Measurements from ENCODE around the gene RHBDL1. TPM values are rescaled to one million over a fixed set of nuclear protein-coding genes. Genes with fewer than 3 reads are reported as not detected.

The RHBDL1 gene
- total and polyA plus RNA-seq, 10 of the 15 experiments (the other 5 are each of a cell fraction or from before 2014, with no cell fraction given) = 0.04 to 1.3 (median 0.65) TPM; not detected in 5

DNA sequence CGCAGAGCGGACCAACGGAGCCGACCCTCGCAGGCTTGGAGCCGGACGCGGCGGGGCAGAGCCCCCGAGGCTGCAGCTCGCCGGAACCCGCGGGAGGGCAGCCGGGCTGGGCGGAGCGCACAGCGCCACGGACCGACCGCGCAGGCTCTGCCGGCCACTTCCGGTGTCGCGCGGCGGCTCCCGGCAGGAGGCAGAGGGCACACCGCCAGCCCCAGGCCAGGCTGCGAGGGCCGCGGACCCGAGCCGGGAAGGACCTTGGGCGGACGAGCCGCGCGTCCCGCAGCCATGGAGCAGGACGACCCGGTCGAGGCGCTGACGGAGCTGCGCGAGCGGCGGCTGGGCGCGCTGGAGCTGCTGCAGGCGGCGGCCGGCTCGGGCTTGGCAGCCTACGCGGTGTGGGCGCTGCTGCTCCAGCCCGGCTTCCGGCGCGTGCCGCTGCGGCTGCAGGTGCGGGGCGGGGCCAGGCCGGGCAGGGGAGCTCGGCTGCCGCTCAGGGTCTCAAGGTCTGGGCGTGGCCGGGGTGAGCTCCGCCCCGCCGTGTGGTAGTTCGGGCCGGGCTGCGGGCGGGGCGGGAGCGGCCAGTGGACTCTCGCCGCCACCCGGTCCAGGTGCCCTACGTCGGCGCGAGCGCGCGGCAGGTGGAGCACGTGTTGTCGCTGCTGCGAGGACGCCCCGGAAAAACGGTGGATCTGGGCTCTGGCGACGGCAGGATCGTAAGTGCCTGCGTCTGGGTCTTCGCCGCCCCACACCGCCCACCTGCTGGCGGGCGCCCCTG lies 45.7 kb downstream of the RHBDL1 start, which contains the start of gene ANTKMT (continued):
- TF ChIP-seq, protein P1, sequence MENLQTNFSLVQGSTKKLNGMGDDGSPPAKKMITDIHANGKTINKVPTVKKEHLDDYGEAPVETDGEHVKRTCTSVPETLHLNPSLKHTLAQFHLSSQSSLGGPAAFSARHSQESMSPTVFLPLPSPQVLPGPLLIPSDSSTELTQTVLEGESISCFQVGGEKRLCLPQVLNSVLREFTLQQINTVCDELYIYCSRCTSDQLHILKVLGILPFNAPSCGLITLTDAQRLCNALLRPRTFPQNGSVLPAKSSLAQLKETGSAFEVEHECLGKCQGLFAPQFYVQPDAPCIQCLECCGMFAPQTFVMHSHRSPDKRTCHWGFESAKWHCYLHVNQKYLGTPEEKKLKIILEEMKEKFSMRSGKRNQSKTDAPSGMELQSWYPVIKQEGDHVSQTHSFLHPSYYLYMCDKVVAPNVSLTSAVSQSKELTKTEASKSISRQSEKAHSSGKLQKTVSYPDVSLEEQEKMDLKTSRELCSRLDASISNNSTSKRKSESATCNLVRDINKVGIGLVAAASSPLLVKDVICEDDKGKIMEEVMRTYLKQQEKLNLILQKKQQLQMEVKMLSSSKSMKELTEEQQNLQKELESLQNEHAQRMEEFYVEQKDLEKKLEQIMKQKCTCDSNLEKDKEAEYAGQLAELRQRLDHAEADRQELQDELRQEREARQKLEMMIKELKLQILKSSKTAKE (IDR thresholded peaks at IDR 0.05; ENCODE audit: low read depth, poor library complexity, severe bottlenecking) = no peak
- TF ChIP-seq ESRRA (IDR thresholded peaks at IDR 0.05; ENCODE audit: low read length) = peak; percentile 37; the same call in 1 of the 2 replicates
- no peak for TF ChIP-seq REST (IDR thresholded peaks at IDR 0.05; ENCODE audit: low read depth, low read length)
- peak; percentile 96 for TF ChIP-seq ZNF207 (IDR thresholded peaks at IDR 0.05; ENCODE audit: borderline replicate concordance)
- peak; percentile 79; the same call in 1 of the 2 replicates for TF ChIP-seq PML (IDR thresholded peaks at IDR 0.05; ENCODE audit: low read length)
- no peak for TF ChIP-seq RAD51 (IDR thresholded peaks at IDR 0.05)
- TF ChIP-seq WRNIP1 (IDR thresholded peaks at IDR 0.05; ENCODE audit: borderline replicate concordance, low read depth, low read length) = no peak
- no peak for TF ChIP-seq ZNF24 (IDR thresholded peaks at IDR 0.05)
- TF ChIP-seq RELA (IDR thresholded peaks at IDR 0.05; ENCODE audit: borderline replicate concordance, partially characterized antibody) = peak; percentile 71
- TF ChIP-seq BHLHE40 (IDR thresholded peaks at IDR 0.05; ENCODE audit: borderline replicate concordance in 1 of 2, low read depth in 2 of 2, low read length in 1 of 2) = peak; percentile 94 to 99
- no peak for TF ChIP-seq ZBTB33 (IDR thresholded peaks at IDR 0.05)
- TF ChIP-seq, protein P2, sequence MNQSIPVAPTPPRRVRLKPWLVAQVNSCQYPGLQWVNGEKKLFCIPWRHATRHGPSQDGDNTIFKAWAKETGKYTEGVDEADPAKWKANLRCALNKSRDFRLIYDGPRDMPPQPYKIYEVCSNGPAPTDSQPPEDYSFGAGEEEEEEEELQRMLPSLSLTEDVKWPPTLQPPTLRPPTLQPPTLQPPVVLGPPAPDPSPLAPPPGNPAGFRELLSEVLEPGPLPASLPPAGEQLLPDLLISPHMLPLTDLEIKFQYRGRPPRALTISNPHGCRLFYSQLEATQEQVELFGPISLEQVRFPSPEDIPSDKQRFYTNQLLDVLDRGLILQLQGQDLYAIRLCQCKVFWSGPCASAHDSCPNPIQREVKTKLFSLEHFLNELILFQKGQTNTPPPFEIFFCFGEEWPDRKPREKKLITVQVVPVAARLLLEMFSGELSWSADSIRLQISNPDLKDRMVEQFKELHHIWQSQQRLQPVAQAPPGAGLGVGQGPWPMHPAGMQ (IDR thresholded peaks at IDR 0.05; ENCODE audit: borderline replicate concordance) = no peak
- no peak for TF ChIP-seq SREBF2 (IDR thresholded peaks at IDR 0.05; ENCODE audit: low read length)
- peak; percentile 77 for TF ChIP-seq BACH1 (IDR thresholded peaks at IDR 0.05; ENCODE audit: borderline replicate concordance)
- no peak for TF ChIP-seq JUND (IDR thresholded peaks at IDR 0.05; ENCODE audit: low read depth, low read length)
- peak; percentile 62 for TF ChIP-seq KLF5 (IDR thresholded peaks at IDR 0.05; ENCODE audit: partially characterized antibody)
- TF ChIP-seq FOXK2 (IDR thresholded peaks at IDR 0.05) = no peak
- no peak for TF ChIP-seq SPI1 (IDR thresholded peaks at IDR 0.05; ENCODE audit: borderline replicate concordance, insufficient read depth, low read depth, low read length)
- TF ChIP-seq MTA2 (IDR thresholded peaks at IDR 0.05; ENCODE audit: low read depth) = no peak
- TF ChIP-seq DPF2 (IDR thresholded peaks at IDR 0.05) = peak; percentile 95; the same call in 1 of the 2 replicates
- no peak; the same call in 1 of the 2 replicates for TF ChIP-seq MAX (IDR thresholded peaks at IDR 0.05; ENCODE audit: low read depth, low read length)
